SK-N-MC (cell line): ENCODE data around the gene MTCH2.
"Not testable (repeated sequence)": the region's sequence is repeated elsewhere in the genome, so short reads cannot be mapped to it uniquely, and the experiment has no call there.

Experiments
- DNase-seq: peaks from one replicate; pipeline ENCODE4 v3.0.0-alpha.2; 2011; ENCODE audit warnings: low read depth, low spot score
- H3K27ac ChIP-seq: fragments of 200-600 bp; sonication (generic); 2 replicates; pipeline ENCODE4 v1.5.1; 2016; ENCODE audit warnings: mixed run types
- H3K36me3 ChIP-seq: fragments of 200-600 bp; sonication (generic); 2 replicates; pipeline ENCODE4 v1.6.1; 2017; ENCODE audit warnings: antibody characterized with exemption, low read length, mixed read lengths; ENCODE audit not compliant: insufficient read depth
- H3K4me3 ChIP-seq: fragments of 200-600 bp; sonication (generic); 2 replicates; pipeline ENCODE4 v1.5.1; 2016
- H3K9ac ChIP-seq: fragments of 200-600 bp; sonication (generic); 2 replicates; pipeline ENCODE4 v1.8.0; 2017; ENCODE audit warnings: mixed run types, mixed read lengths; ENCODE audit not compliant: insufficient read length
- H3K9me3 ChIP-seq: fragments of 200-600 bp; sonication (generic); 2 replicates; pipeline ENCODE4 v1.6.1; 2017; ENCODE audit warnings: low read depth, mild to moderate bottlenecking, antibody characterized with exemption, low read length, moderate library complexity, mixed read lengths
- EZH2 ChIP-seq: fragments of 200-600 bp; sonication (generic); IDR thresholded peaks from one replicate; pipeline ENCODE4 v1.6.1; 2017; ENCODE audit warnings: antibody characterized with exemption
- FOXP2 ChIP-seq: optimal IDR thresholded peaks from 2 replicates; pipeline ENCODE3; 2011; ENCODE audit warnings: mild to moderate bottlenecking, moderate library complexity; ENCODE audit not compliant: insufficient read depth; ENCODE audit errors: extremely low read length, control extremely low read depth
- POLR2AphosphoS5 ChIP-seq: IDR thresholded peaks from 2 replicates; pipeline ENCODE4 v1.6.1; 2012; ENCODE audit warnings: mild to moderate bottlenecking, low read depth, low read length, borderline replicate concordance

MTCH2 gene

GRCh38 chr11:47646019-47646418 lies 3.7 kb upstream of the MTCH2 start:
- Histone ChIP-seq H3K4me3 (no peak overlapping the region), H3K27ac (no peak overlapping the region), H3K36me3 (no peaks in the 10 kb centered on the region), H3K9me3 (no peaks in the 10 kb centered on the region), H3K9ac (no peak overlapping the region)
- DNase-seq, result no peak
- TF ChIP-seq POLR2AphosphoS5 (no peak), EZH2 (no peak), FOXP2 (no peak)

DNA sequence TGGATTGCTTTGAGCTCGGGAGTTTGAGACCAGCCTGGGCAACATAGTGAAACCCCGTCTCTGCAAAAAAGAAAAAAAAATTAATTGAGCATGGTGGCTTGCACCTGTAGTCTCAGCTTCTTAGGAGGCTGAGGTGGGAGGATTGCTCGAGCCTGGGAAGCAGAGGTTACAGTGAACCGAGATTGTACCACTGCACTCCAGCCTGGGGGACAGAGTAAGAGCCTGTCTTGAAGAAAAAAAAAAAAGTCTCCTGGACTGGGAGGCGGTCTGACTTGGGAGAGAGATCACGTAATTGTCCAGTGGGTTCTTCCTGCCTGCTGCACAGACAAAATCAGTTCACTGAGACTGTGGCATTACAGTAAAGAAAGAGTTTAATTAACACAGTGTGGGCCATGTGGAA lies 3.1 kb upstream of the MTCH2 start:
- H3K27ac ChIP-seq, result no peak overlapping the region
- no peaks in the 10 kb centered on the region for H3K36me3 ChIP-seq
- TF ChIP-seq FOXP2 (no peak), POLR2AphosphoS5 (no peak), EZH2 (no peak)
- no peak overlapping the region for H3K4me3 ChIP-seq
- DNase-seq, result no peak
- H3K9ac ChIP-seq, result no peak overlapping the region
- no peaks in the 10 kb centered on the region for H3K9me3 ChIP-seq

DNA sequence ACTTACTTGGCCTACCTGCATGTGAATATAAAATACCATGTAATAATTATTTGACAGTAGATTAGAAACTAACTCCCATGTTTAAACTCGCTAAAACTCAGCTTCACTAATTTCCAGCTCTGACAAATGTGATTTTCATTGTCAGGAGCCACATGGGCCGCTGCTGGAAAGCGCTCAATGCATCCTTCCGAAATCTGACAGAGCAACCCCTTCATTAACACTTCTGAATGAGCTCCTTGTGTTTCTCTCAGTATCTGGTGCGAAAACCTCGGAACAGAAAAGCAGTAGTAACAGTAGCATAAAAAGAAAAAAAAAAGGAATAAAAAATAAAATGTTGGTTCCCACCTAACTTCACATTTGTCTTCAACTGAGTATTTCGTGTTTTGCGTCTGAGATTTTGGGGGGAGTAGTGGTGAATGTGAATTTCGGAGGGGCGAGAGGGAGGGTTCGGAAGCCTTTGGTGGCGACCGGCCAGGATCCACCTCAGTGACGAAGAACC lies 710 bp downstream of the MTCH2 start:
- no peak for TF ChIP-seq FOXP2
- no peak for TF ChIP-seq POLR2AphosphoS5
- TF ChIP-seq EZH2, result no peak
- no peak for DNase-seq
- Histone ChIP-seq H3K27ac (peak overlapping the region; percentile 70), H3K4me3 (peak overlapping the region; percentile 99), H3K9ac (peak overlapping the region; percentile 98), H3K36me3 (peaks cover 20% of the 10 kb centered on the region), H3K9me3 (no peaks in the 10 kb centered on the region)

- H3K36me3 ChIP-seq, result peaks cover 26% of the 10 kb centered on the region
- not testable (repeated sequence) for H3K9ac ChIP-seq, H3K4me3 ChIP-seq, H3K9me3 ChIP-seq, DNase-seq, H3K27ac ChIP-seq
Measured at GRCh38 chr11:47640506-47640905, 1.9 kb downstream of the MTCH2 start.

- not testable (repeated sequence) for H3K27ac ChIP-seq, H3K9ac ChIP-seq, DNase-seq, H3K4me3 ChIP-seq, H3K9me3 ChIP-seq
- H3K36me3 ChIP-seq, result peaks cover 52% of the 10 kb centered on the region
Measured at GRCh38 chr11:47636331-47636730, 6.0 kb downstream of the MTCH2 start.

GRCh38 chr11:47631473-47631872 lies 10.9 kb downstream of the MTCH2 start:
- no peak overlapping the region for H3K4me3 ChIP-seq
- peaks cover 74% of the 10 kb centered on the region for H3K36me3 ChIP-seq

GRCh38 chr11:47628026-47628425 lies 14.3 kb downstream of the MTCH2 start:
- no peak for TF ChIP-seq POLR2AphosphoS5
- no peak for TF ChIP-seq FOXP2
- TF ChIP-seq EZH2, result no peak
- no peak overlapping the region for H3K27ac ChIP-seq
- H3K9ac ChIP-seq, result no peak overlapping the region
- no peak overlapping the region for H3K4me3 ChIP-seq
- no peak for DNase-seq
- no peaks in the 10 kb centered on the region for H3K9me3 ChIP-seq
- H3K36me3 ChIP-seq, result peaks cover 74% of the 10 kb centered on the region

More at GRCh38 chr11:47631473-47631872, 10.9 kb downstream of the MTCH2 start:
- DNase-seq, result no peak
- Histone ChIP-seq H3K9me3 (no peaks in the 10 kb centered on the region), H3K27ac (no peak overlapping the region), H3K9ac (no peak overlapping the region)
- no peak for TF ChIP-seq EZH2
- TF ChIP-seq POLR2AphosphoS5, result no peak
- no peak for TF ChIP-seq FOXP2

DNA sequence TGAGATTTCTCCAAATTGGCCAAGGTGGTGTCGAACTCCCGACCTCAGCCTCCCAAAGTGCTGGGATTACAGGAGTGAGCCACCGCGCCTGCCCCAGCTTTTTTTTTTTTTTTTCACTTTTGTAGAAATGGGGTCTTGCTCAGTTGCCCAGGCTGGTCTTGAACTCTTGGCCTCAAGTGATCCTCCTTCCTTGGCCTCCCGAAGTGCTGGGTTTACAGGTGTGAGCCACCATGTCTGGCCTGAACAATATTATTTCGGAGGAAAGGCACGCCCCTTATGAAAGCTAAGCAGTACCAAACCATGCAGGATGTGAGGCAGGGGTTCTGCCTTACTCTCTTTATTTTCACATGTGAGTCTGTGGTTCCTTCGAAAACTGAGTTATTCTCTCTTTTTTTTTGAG lies 16.1 kb downstream of the MTCH2 start:
- TF ChIP-seq POLR2AphosphoS5 (no peak), EZH2 (no peak), FOXP2 (no peak)
- H3K27ac ChIP-seq, result no peak overlapping the region
- no peak for DNase-seq
- peaks cover 77% of the 10 kb centered on the region for H3K36me3 ChIP-seq
- H3K9ac ChIP-seq, result no peak overlapping the region
- no peak overlapping the region for H3K4me3 ChIP-seq
- no peaks in the 10 kb centered on the region for H3K9me3 ChIP-seq

DNA sequence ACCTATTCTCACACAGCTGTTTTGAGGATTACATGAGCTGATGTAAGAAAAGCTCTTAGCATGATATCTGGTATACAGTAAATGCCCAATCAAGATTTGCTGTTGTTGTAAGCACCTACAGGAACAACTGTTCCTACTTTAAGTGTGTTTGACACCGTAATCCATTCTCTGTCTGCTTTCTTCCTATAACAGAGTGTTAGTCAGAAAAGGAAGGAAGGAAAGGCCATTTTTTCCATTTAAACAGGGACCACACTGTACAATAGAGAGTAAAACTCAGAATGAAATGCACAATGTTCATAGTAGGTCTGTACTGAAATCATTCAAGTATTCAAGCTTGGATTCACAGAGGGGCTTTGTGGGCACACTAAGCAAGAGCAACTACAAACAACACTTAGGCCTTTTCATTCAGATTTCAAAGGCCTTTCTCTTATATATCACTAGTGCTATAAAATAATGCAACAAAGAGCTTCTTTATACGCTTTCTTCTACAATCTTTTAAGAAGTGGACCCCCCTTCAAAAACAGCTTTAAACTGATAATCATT lies 21.5 kb downstream of the MTCH2 start:
- Histone ChIP-seq H3K9me3 (no peaks in the 10 kb centered on the region), H3K36me3 (peaks cover 64% of the 10 kb centered on the region), H3K9ac (no peak overlapping the region), H3K27ac (no peak overlapping the region), H3K4me3 (no peak overlapping the region)
- no peak for TF ChIP-seq FOXP2
- TF ChIP-seq POLR2AphosphoS5, result no peak
- TF ChIP-seq EZH2, result no peak
- no peak for DNase-seq
